Activated CD8-positive, alpha-beta memory T cell treated with anti-CD3 and anti-CD28 coated beads for 4 hours (primary cell): ENCODE results near the gene SLC31A1.

Source experiments
- DNase-seq, 2 donors: peaks; one replicate each; pipeline ENCODE4 v3.0.0-alpha.2; 2020; ENCODE audit warnings: low read depth in 2 of 2

SLC31A1 gene

DNA sequence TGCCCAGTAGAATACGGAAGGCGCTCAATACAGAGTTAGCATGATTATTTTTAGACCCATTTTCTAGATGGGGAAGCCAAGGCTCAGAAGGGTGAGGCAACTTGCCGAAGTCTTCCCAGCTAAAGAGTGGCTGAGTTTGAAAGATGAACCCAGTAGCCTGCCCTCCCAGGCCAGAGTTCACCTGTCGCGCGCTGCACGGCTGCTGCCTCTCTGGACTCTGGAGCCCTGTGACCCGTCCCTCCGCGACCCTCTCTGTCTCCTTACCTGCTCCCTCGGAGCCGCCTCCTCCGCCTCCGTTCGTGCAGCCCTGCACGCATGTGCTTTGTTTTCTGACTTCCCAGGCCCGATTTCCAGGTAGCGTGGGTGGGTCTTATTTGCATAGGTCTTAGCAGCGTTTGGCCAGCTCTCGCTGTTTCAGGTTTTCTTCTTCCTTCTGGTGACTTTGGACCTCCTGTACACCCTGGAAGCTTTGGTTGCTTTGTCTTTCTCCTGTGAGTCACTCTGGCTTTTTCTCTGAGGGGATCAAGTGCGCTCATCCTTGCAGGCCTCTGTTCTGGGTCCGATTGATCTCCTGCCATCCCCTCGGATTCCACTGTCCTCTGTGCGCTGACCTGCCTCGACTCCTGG is 81.6 kb downstream of the SLC31A1 start, which contains the start of gene RNF183:
RNF183 (minus strand) TSS at position 585 of the 627 bp plus-strand sequence. CDS start 5,192 bp downstream, outside the sequence.
- DNase-seq: no peak

DNA sequence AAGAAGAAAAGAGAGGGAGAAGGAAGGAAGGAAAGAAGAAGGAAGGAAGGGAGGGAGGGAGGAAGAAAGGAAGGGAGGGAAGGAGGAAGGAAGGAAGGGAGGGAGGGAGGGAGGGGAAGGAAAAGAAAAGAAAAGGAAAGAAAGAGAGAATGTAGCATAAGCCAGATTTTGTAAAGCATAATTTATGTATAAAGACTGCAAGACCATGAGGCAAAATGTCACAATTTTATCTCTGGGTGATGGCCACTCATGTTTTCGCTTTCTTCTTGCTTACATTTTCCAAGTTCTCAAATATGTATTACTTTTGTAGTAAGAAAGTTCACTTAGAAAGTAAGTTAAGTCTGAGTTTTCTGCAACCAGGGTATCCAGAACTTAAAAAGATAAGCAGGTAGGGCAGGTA is 85.2 kb downstream of the SLC31A1 start:
- DNase-seq: no peak

DNA sequence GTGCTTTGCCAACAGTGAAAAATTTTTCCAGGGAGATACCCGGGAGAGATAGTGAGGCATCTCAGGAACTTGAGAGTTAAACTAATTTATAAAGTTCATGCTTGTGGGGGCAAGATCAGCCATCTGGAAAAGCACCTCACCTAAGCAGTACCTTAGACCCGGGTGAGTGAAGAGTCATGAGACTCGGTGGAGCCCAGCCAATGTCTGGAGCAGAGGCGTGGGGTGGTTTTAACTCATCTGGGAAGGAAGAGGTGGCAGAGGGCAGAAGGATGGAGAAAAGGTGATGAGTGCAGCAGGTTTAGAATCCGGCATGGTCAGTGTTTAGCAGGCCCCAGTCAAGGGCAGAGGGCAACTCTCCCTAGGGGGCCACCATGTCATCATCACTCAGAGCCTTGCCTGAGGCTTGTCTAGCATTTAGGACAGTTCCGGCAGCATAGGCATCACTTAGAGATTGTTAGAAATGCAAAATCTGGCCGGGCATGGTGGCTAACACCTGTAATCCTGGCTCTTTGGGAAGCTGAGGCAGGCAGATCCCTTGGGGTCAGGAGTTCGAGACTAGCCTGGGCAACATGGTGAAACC is 86.1 kb downstream of the SLC31A1 start:
- no peak for DNase-seq

DNA sequence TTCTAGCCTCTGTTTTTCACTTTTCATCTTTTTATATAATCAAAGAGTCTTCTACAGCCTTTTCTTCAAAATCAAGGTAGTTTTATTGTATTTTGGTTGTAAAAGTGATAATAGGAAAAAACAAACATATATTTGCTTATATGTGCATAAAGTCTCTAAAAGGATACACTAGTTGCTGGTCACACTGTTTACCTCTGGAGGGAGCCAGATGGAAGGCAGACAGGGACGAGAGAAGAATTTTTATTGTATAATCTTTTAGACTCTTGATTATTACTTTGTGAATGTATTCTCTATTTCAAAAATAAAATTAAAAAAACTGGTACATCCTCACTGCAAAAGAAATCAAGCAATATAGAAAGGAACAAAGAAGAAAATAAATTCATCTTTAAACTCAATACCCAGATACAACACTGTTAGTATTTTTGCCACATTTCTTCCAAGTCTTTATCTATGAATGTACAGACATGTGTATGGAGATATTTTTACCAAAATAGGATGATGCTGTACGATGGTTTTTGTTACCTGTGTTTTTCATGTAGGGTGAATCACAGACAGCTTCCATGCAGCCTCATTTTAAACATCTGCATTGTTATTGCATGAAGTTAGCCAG is 88.0 kb downstream of the SLC31A1 start:
- no peak for DNase-seq

DNA sequence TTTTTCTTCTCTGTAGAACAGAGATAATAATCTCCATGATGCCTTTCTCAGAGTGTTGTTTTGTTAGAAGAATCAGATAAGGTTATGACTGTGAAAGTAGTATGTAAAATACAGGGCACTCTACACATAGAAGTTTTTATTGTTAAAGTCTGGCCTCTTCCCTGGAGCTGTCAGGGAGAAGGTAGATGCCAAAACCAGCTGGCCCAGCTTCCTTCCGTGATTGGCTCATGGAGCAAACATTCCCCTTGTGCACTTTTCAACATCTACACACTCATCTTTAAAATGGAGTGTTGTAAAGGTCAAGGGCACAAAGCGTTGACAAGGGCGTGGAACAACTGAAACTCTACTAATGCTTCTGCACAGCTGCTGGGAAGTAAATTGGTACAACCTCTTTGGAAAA is 89.2 kb downstream of the SLC31A1 start:
- DNase-seq: no peak

DNA sequence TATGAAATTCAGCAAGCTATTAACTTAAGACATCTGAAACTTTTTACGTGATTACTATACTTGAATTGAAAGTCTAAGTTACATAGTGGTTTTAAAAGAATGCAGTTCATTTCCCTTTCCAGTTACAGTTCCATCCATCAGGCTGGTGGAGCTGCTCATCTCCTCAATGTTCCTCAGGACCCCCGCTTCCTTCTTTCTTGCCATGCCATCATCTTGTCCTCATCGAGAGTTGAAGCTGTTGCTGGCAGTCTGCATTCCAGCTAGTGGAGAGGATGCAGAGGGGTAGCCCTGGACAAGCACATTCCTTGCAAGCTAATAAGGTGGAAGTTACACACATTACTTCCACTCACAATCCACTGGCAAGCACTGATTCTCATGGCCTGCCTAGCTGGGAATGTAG is 90.6 kb downstream of the SLC31A1 start:
- DNase-seq: no peak

DNA sequence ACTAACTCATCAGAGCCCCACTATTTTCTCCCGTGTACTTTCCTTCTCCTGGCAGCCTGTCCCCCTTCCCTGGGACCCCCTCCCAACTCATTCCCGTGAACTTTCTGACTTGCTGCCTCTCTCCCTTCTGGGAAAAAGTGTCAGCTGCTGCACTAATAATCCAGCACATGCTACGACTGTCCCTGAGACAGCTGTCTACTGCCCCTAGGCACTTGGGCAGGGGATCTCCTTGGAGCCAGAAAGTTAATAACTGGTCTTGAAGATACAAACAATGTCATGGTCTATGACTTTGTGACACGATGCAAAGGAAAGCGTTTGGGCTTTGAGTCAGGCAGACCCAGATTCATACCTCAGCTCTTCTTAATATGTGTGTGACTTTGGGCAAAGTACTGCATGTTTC is 91.9 kb downstream of the SLC31A1 start:
- DNase-seq: no peak
